GM12875 (cell line): Measurements from ENCODE around the gene FMNL2.

Experiments used
- H3K4me3 ChIP-seq: one replicate; pipeline ENCODE4 v1.5.1; 2011; ENCODE audit warnings: low read depth, low read length, control low read depth
- TF ChIP-seq, protein P1 (sequence below): IDR thresholded peaks from 2 replicates; pipeline ENCODE4 v1.5.1; 2011; ENCODE audit warnings: low read depth, mild to moderate bottlenecking, control low read depth, inconsistent platforms, low read length, moderate library complexity, borderline replicate concordance; ENCODE audit not compliant: insufficient read depth

Gene FMNL2

DNA sequence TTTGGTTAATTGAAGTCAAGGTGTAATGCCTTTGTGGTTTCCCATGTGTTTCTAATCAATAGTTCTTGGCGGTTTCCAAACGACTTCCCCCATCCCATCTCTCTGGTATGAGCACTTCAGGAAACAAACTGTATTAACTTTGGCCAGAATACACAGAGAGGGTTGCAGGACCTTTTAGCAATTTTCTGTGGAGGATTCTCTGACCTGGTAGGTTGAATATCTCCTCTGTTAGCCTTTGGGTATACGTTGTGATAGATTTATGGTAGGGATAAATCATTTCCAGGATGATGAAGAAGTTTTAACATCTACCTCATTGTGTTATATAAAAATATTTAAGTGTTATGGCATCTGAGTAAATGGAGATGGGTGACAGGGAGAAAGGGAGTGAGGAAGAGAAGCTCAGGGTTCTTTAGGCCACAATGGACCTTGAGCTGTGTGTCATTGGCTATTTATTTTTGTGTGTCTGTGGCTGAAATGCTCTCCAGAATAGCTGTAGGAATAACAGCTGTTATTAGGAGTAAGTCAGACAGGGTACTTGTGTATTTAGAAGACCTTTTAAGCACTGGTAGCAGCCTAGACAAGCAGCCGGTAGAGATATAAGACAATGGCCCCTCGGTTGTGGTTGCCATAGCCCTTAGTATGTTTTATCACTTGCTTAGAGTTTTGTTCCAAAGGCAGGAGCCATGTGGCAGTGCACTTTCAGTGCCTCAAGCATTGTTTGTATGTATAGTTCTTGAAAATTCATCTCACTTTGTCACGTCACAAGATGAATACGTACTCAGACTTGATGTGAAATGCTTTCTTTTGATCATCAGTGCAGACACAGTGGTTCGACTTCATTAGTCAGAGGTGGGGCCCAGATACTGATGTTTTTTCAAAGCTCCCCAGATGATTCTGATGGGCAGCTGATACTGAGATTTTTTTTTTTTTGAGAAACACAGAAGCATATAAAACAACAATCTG, 91.1 kb downstream of the FMNL2 start:
- TF ChIP-seq, protein P1, sequence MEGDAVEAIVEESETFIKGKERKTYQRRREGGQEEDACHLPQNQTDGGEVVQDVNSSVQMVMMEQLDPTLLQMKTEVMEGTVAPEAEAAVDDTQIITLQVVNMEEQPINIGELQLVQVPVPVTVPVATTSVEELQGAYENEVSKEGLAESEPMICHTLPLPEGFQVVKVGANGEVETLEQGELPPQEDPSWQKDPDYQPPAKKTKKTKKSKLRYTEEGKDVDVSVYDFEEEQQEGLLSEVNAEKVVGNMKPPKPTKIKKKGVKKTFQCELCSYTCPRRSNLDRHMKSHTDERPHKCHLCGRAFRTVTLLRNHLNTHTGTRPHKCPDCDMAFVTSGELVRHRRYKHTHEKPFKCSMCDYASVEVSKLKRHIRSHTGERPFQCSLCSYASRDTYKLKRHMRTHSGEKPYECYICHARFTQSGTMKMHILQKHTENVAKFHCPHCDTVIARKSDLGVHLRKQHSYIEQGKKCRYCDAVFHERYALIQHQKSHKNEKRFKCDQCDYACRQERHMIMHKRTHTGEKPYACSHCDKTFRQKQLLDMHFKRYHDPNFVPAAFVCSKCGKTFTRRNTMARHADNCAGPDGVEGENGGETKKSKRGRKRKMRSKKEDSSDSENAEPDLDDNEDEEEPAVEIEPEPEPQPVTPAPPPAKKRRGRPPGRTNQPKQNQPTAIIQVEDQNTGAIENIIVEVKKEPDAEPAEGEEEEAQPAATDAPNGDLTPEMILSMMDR: no peak

DNA sequence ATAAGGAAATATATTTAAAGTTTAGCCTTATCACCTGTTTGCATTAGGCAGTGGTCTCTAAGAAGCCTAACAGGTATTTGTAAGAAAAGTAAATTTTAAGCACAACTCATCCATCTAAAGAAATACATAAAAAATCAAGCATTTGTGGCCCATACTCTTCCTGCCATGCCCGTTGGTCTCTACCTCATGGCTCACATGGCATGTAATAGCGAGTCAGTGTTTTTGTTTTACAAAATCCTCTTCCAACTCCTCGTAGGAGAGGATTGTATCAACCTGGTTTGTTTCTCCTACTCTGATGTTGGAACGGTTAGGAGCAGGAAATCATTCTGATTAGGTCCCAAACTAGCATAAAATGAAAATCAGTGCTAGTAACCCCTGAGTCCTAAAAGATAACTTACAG, 91.8 kb downstream of the FMNL2 start:
- H3K4me3 ChIP-seq: no peak overlapping the region
- TF ChIP-seq, protein P1: no peak

More for the DNA sequence above, 91.1 kb downstream of the FMNL2 start:
- no peak overlapping the region for H3K4me3 ChIP-seq

DNA sequence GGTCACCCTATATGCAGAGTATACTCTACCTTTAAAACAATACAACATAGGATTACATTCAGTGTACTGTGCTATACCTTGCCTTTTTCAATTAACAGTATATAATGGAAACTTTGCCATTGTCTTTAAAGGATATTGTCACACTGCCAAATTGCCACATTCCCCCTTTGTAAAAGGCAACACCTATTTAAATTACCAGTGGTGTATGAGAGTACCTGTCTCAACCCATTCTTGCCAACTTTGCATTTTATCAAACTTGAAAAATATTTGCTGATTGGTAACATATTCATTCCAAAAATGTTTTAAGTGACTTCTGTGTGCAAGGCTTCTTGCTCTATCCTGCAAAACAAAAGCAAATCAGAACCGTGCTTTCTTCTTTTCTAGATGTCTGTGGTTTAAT, 92.9 kb downstream of the FMNL2 start:
- TF ChIP-seq, protein P1: no peak
- no peak overlapping the region for H3K4me3 ChIP-seq

DNA sequence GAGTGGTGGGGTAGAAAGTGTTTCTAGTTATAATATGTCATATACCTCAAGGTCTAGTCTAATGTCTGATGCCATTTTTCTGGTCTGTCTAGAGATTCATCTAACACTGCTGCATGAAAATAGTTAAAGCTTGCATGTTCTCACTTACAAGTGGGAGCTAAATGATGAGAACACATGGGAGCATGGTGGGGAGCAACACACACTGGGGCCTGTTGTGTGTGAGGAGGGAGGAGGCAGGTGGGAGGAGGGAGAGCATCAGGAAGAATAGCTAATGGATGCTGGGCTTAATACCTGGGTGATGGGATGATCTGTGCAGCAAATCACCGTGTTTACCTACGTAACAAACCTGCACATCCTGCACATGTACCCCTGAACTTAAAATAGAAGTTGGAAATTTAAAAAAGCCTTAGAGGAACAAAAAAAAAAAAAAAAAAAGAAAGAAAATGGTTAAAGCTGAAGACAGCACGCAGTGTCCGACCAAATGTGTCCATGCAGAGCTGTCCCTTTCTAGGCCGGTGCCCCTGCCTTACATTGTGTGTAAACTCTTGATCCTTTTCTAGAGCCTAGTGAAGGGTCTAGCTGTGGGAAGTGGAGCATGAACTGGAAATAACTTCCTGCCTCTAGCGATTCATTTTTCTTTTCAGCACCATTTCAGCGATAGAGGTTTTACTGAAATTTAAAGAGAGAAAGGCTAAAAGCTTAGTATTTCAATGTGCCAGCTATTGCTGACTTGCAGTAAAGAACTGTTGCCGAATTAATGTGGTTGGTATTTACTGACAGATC, 94.0 kb downstream of the FMNL2 start:
- TF ChIP-seq, protein P1: no peak
- H3K4me3 ChIP-seq: no peak overlapping the region

DNA sequence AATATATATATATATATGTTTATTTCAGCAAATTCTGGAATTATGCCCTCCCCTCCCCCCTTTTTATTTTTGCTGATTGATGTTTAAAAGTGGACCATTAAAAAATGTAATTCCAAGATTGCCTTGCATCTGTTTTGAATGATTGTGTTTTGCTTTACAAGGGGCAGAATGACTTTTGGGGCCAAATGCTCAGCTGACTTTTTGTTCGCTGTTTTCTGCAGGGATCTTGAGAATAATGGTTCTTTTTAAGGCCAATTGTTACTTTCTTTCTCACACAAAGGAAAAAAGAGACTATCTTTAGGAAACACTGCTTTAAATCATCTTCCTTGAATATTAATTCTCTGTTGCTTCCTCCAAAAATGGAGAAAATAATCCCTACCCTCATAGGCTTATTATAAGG, 95.9 kb downstream of the FMNL2 start:
- no peak overlapping the region for H3K4me3 ChIP-seq
- TF ChIP-seq, protein P1: no peak

DNA sequence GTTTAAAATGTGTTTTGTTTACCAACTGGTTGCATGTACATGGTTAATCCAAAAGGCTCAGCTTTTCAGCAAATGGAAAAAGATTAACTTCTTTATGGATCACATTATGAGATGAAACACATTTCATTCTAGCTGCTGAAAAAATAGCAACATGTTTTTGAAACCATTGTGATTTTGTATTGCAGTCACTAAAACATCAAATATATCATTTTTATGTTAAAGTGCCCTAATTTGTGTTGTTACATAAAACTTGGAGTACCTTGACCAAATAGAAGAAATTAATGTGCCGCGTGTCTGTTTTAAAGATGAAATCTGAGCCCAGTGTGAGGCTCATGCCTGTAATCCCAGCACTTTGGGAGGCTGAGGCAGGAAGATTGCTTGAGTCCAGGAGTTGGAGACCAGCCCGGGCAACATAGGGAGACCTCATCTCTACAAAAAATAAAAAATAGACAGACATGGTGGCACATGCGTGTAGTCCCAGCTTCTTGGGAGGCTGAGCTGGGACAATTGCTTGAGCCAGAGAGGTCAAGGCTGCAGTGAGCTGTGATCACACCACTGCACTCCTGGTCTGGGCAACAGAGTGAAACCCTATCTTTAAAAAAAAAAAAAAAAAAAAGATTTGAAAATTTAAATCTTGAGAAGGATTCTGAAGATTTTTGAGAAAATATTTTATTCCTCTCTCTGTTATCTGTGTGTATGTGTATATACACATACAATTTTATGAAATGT, 96.6 kb downstream of the FMNL2 start:
- TF ChIP-seq, protein P1: no peak

More for the DNA sequence above, 96.6 kb downstream of the FMNL2 start:
- no peak overlapping the region for H3K4me3 ChIP-seq
